Thyroid gland (tissue), 4 donors: ENCODE data around the gene APLF. TPM values are rescaled to one million over a fixed set of nuclear protein-coding genes. Genes with fewer than 3 reads are reported as not detected.

ENCODE experiments used
- DNase-seq, 2 donors: peaks; one replicate each; pipeline ENCODE4 v3.0.0-alpha.2; 2019
- H3K27ac ChIP-seq, 3 donors: fragments of 200-600 bp; sonication (generic); 1 replicate in 2 of 3; 2 replicates in 1 of 3; pipeline ENCODE4 v1.5.1; 2016 to 2019; ENCODE audit warnings: mild to moderate bottlenecking in 1 of 3, moderate library complexity in 1 of 3
- H3K27me3 ChIP-seq: fragments of 200-600 bp; sonication (generic); one replicate; pipeline ENCODE4 v1.5.1; 2019
- H3K36me3 ChIP-seq, 2 donors: fragments of 200-600 bp; sonication (generic); one replicate each; pipeline ENCODE4 v1.5.1; 2016 to 2019
- H3K4me1 ChIP-seq, 2 donors: fragments of 200-600 bp; sonication (generic); one replicate each; pipeline ENCODE4 v1.5.1; 2017 to 2019
- H3K4me3 ChIP-seq, 3 donors: fragments of 200-600 bp; sonication (generic); replicated peaks in 1 of 3; 1 replicate in 2 of 3; 2 replicates in 1 of 3; pipeline ENCODE4 v1.5.1; 2016; ENCODE audit warnings: mild to moderate bottlenecking in 1 of 3
- H3K9me3 ChIP-seq: fragments of 200-600 bp; sonication (generic); one replicate; pipeline ENCODE4 v1.5.1; 2017
- CTCF ChIP-seq, 6 experiments: fragments of 200-600 bp in 3 of 6; fragments of 450-650 bp in 3 of 6; sonication (generic) in 3 of 6; IDR thresholded peaks; one replicate each; pipeline ENCODE4 v1.5.1; 2016 to 2019; ENCODE audit warnings: antibody characterized with exemption in 6 of 6, mild to moderate bottlenecking in 2 of 6, inconsistent platforms in 1 of 6, moderate library complexity in 1 of 6
- POLR2A ChIP-seq, 2 donors: fragments of 450-650 bp; IDR thresholded peaks; one replicate each; pipeline ENCODE4 v1.6.1; 2017; ENCODE audit warnings: antibody characterized with exemption in 2 of 2, mild to moderate bottlenecking in 2 of 2, moderate library complexity in 1 of 2
- WGBS, 2 donors: methylation state at CpG; one replicate each; pipeline ENCODE4 v1.1.5; 2017; 5-methylcytosine and 5-hydroxymethylcytosine counted together
- intact Hi-C: fragments of 100-400 bp; cut with DNase I; formaldehyde crosslinking; loops from one replicate; pipeline ENCODE4 v1.15.1; 2023
- total RNA-seq, 4 donors: library from RNA; depleted of rRNA; stranded (reverse); fragments of >200 nt; gene quantifications; one replicate each; pipeline ENCODE4 v1.2.3, GENCODE V29; 2016

APLF gene
- total RNA-seq, 4 donors from 2014 or later = 8.7 to 12.9 (median 9.6) TPM

GRCh38 chr2:68605939-68606338 is 138.6 kb downstream of the APLF start:
- H3K36me3 ChIP-seq = no peaks in the 10 kb centered on the region
- H3K9me3 ChIP-seq = peaks cover 4% of the 10 kb centered on the region
- H3K27me3 ChIP-seq = no peaks in the 10 kb centered on the region
- TF ChIP-seq CTCF (IDR thresholded peaks at IDR 0.05) (no peak), POLR2A (IDR thresholded peaks at IDR 0.05) (no peak)
- 72 to 76% methylated on average over 1 of the region's 1 CpG for WGBS, 2 donors
- intact Hi-C loops = no loop called here
- DNase-seq = no peak
- no peak overlapping the region for H3K4me3 ChIP-seq
- no peaks in the 10 kb centered on the region for H3K4me1 ChIP-seq
- no peak overlapping the region for H3K27ac ChIP-seq

GRCh38 chr2:68606759-68607158 is 139.4 kb downstream of the APLF start:
- H3K4me1 ChIP-seq = no peaks in the 10 kb centered on the region
- TF ChIP-seq CTCF (IDR thresholded peaks at IDR 0.05) (no peak), POLR2A (IDR thresholded peaks at IDR 0.05) (no peak)
- H3K4me3 ChIP-seq = no peak overlapping the region
- no peak overlapping the region for H3K27ac ChIP-seq
- H3K27me3 ChIP-seq = no peaks in the 10 kb centered on the region
- no peaks in the 10 kb centered on the region for H3K36me3 ChIP-seq
- no peaks in the 10 kb centered on the region for H3K9me3 ChIP-seq
- intact Hi-C loops = no loop called here
- DNase-seq = no peak
- WGBS, 2 donors = 91 to 93% methylated on average over 4 of the region's 4 CpGs

GRCh38 chr2:68607837-68608236 is 140.5 kb downstream of the APLF start:
- intact Hi-C loops = no loop called here
- Histone ChIP-seq H3K9me3 (no peaks in the 10 kb centered on the region), H3K27ac (no peak overlapping the region), H3K36me3 (no peaks in the 10 kb centered on the region), H3K4me3 (no peak overlapping the region), H3K27me3 (no peaks in the 10 kb centered on the region), H3K4me1 (no peaks in the 10 kb centered on the region)
- no peak for DNase-seq
- TF ChIP-seq CTCF (IDR thresholded peaks at IDR 0.05) = no peak
- TF ChIP-seq POLR2A (IDR thresholded peaks at IDR 0.05) = no peak

GRCh38 chr2:68612765-68613519 is 145.6 kb downstream of the APLF start:
- Histone ChIP-seq H3K9me3 (no peaks in the 10 kb centered on the region), H3K27me3 (no peaks in the 10 kb centered on the region), H3K4me1 (no peaks in the 10 kb centered on the region), H3K27ac (no peak overlapping the region), H3K36me3 (no peaks in the 10 kb centered on the region), H3K4me3 (no peak overlapping the region)
- intact Hi-C loops = no loop called here
- no peak for DNase-seq
- no peak for TF ChIP-seq POLR2A (IDR thresholded peaks at IDR 0.05)
- TF ChIP-seq CTCF (IDR thresholded peaks at IDR 0.05) = no peak
- WGBS, 2 donors = 88 to 90% methylated on average over 5 of the region's 5 CpGs

- H3K27ac ChIP-seq = no peak overlapping the region
- intact Hi-C loops = no loop called here
- TF ChIP-seq CTCF (IDR thresholded peaks at IDR 0.05) (no peak), POLR2A (IDR thresholded peaks at IDR 0.05) (no peak)
Observed at GRCh38 chr2:68620772-68621171, 153.4 kb downstream of the APLF start.

More at GRCh38 chr2:68620772-68621171, 153.4 kb downstream of the APLF start:
- no peak for DNase-seq
- no peak overlapping the region for H3K4me3 ChIP-seq
- H3K36me3 ChIP-seq = no peaks in the 10 kb centered on the region
- H3K4me1 ChIP-seq = no peaks in the 10 kb centered on the region
- H3K9me3 ChIP-seq = no peaks in the 10 kb centered on the region
- H3K27me3 ChIP-seq = no peaks in the 10 kb centered on the region
